Stimulated activated memory B cell treated with anti-CD40 and anti-IgM and Interleukin-4, amounts not matched to agents 10 μg/mL and 1 μg/mL and 100 μg/mL, for 72 hours (primary cell): ENCODE measurements around the gene ZBTB16.

ENCODE experiments used
- ATAC-seq: fragments of 150-1000 bp; cut with Tn5 transposase; 2 replicates; pipeline ENCODE4 v1.10.0; 2021
- H3K27ac Mint-ChIP-seq: one replicate; pipeline ENCODE4 v1.8.0; 2022; ENCODE audit warnings: mild to moderate bottlenecking, mixed read lengths
- H3K27me3 Mint-ChIP-seq: one replicate; pipeline ENCODE4 v1.8.0; 2022; ENCODE audit warnings: mixed read lengths
- H3K36me3 Mint-ChIP-seq: one replicate; pipeline ENCODE4 v1.8.0; 2022; ENCODE audit warnings: mixed read lengths
- H3K4me1 Mint-ChIP-seq: one replicate; pipeline ENCODE4 v1.8.0; 2022; ENCODE audit warnings: mixed read lengths
- H3K4me3 Mint-ChIP-seq: one replicate; pipeline ENCODE4 v1.8.0; 2022; ENCODE audit warnings: mild to moderate bottlenecking, moderate library complexity, mixed read lengths
- H3K9me3 Mint-ChIP-seq: one replicate; pipeline ENCODE4 v1.8.0; 2022; ENCODE audit warnings: mixed read lengths

ZBTB16 gene

DNA sequence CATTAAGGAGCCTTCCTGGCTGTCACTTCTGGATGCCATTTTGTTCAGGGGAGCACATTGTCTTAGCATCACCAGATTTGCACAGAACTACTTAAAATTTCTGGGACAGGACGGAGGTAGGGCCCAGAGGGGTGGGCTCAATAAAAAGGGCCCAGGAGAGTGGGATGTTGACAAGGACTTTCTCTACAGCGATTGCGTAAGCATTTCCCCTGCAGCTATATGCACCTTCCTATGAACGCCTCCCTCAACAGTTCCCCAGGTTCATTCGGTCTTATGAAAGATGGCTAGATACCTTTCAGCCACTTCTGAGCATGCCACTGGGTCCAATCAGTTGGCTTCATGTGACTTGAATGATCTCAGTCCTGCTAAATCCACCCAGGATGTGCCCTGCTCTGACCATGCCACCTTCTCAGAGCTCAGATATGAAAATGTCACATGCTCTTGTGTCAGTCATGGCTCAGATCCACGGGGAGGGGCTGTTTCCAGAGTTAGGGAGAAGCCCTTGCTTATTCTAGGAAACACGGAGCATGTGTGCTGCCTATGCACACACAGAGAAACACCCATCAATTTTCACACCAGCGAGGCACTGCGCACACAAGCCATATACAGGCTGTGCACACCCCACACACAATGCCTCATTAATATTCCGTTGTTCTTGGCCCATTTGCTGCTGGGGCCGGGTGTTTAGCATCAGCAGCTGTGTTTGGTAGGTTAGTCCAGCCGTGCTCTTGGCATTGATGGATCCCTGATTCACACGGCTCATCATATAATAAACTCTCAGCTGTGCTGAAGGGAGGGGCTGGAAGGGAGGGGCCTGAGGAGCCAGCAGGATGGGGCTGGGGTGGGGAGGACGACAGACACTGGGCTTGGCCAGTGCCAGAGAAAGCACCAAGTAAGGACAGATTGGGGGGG is 184.2 kb downstream of the ZBTB16 start:
- no peaks in the 10 kb centered on the region for H3K36me3 Mint-ChIP-seq

GRCh38 chr11:114244726-114245394 is 185.3 kb downstream of the ZBTB16 start:
- ATAC-seq = no peak
- Mint-ChIP-seq H3K4me3 (no peak overlapping the region), H3K27me3 (peaks cover 14% of the 10 kb centered on the region), H3K9me3 (no peaks in the 10 kb centered on the region), H3K36me3 (no peaks in the 10 kb centered on the region), H3K27ac (no peak overlapping the region), H3K4me1 (no peaks in the 10 kb centered on the region)

More for the DNA sequence above, 184.2 kb downstream of the ZBTB16 start:
- H3K27me3 Mint-ChIP-seq = peaks cover 18% of the 10 kb centered on the region
- no peaks in the 10 kb centered on the region for H3K9me3 Mint-ChIP-seq
- no peak overlapping the region for H3K27ac Mint-ChIP-seq
- no peak for ATAC-seq
- H3K4me3 Mint-ChIP-seq = no peak overlapping the region
- no peaks in the 10 kb centered on the region for H3K4me1 Mint-ChIP-seq

GRCh38 chr11:114246321-114247069 is 187.0 kb downstream of the ZBTB16 start:
- H3K36me3 Mint-ChIP-seq = no peaks in the 10 kb centered on the region
- H3K27me3 Mint-ChIP-seq = peaks cover 7% of the 10 kb centered on the region
- H3K9me3 Mint-ChIP-seq = no peaks in the 10 kb centered on the region
- no peaks in the 10 kb centered on the region for H3K4me1 Mint-ChIP-seq
- H3K4me3 Mint-ChIP-seq = no peak overlapping the region
- ATAC-seq = no peak
- no peak overlapping the region for H3K27ac Mint-ChIP-seq

DNA sequence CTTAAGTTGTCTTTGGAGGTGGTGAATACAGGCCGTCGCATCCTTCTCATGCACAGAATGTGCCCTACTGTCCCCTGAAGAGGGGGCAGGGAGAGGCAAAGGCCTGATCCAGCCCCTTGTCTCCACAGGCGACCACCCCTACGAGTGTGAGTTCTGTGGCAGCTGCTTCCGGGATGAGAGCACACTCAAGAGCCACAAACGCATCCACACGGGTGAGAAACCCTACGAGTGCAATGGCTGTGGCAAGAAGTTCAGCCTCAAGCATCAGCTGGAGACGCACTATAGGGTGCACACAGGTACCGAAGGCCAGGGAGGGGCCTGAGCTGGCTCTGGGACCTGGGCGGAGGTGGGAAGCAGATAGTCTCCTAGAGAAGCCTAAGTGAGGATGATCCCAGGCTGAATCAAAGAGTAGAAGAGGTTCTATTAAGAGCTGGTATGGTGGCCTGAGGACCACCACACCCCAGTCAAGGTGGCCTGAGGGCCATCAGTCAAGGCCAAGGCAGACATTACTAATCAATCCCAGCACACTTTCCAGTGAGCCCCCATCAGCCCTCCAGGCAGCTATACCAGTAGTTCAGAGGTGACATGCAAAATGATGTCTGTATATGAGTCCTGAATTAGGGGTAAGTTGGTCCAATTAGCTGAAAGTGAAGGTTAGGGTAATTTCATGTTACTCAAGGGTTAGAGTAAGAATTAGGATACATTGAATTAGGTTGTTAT is 187.7 kb downstream of the ZBTB16 start:
- no peaks in the 10 kb centered on the region for H3K27me3 Mint-ChIP-seq
- ATAC-seq = no peak
- H3K9me3 Mint-ChIP-seq = no peaks in the 10 kb centered on the region
- H3K4me1 Mint-ChIP-seq = no peaks in the 10 kb centered on the region
- no peak overlapping the region for H3K27ac Mint-ChIP-seq
- H3K4me3 Mint-ChIP-seq = no peak overlapping the region
- H3K36me3 Mint-ChIP-seq = no peaks in the 10 kb centered on the region

- Mint-ChIP-seq H3K4me1 (no peaks in the 10 kb centered on the region), H3K4me3 (no peak overlapping the region), H3K27ac (no peak overlapping the region), H3K36me3 (no peaks in the 10 kb centered on the region), H3K27me3 (no peaks in the 10 kb centered on the region), H3K9me3 (no peaks in the 10 kb centered on the region)
- ATAC-seq = no peak
These were observed 190.7 kb downstream of the ZBTB16 start for GRCh38 chr11:114250180-114250579.

- Mint-ChIP-seq H3K9me3 (no peaks in the 10 kb centered on the region), H3K36me3 (no peaks in the 10 kb centered on the region), H3K27me3 (no peaks in the 10 kb centered on the region), H3K4me1 (no peaks in the 10 kb centered on the region), H3K27ac (no peak overlapping the region), H3K4me3 (no peak overlapping the region)
- no peak for ATAC-seq
These were observed 191.7 kb downstream of the ZBTB16 start for GRCh38 chr11:114250993-114251814.

DNA sequence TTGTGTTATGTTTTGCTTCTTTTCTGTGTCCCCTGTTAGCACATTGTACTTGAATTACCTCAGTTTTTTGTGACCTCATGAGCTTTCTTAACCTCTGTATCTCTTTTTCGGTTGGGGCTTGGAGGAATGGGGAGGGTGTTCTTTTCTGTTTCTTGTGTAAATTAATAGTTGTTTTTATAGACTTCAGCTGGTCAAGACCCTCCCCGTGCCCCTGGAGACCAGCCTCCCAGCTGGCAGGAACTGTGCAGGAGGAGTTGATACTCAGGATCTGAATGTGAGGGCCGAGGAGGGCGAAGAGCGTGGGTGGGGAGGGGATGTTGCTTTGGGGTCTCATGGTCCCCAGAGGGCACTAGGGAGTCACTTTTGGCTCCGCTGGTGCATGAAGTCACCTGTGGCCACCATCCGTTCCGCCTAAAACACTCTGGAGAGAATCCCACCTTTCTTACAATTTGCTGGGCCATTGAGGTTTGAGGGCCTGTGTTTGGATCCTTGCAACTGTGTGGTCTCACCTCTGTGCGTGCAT is 192.4 kb downstream of the ZBTB16 start:
- no peaks in the 10 kb centered on the region for H3K27me3 Mint-ChIP-seq
- no peak for ATAC-seq
- no peaks in the 10 kb centered on the region for H3K4me1 Mint-ChIP-seq
- H3K4me3 Mint-ChIP-seq = no peak overlapping the region
- no peak overlapping the region for H3K27ac Mint-ChIP-seq
- H3K36me3 Mint-ChIP-seq = no peaks in the 10 kb centered on the region
- H3K9me3 Mint-ChIP-seq = no peaks in the 10 kb centered on the region

DNA sequence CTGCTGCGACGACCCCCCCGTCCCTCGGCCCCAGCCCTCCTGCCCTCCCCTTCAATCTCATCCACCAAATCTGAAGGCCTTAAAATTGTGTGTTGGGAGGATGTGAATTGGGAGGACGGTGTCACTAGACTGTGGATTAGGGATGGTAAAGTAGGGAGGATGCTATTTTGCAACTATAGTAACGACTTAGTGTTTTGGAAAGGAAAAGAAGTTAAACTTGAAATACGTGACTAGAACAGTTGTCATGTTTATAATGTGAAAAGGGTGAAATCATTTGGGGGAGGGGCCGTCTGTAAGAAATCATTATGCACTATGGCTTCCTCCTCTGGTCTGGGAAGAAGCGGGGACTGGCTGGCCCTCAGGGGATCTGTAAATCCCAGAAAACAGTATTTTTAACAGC is 193.3 kb downstream of the ZBTB16 start:
- H3K27ac Mint-ChIP-seq = no peak overlapping the region
- no peaks in the 10 kb centered on the region for H3K4me1 Mint-ChIP-seq
- no peaks in the 10 kb centered on the region for H3K9me3 Mint-ChIP-seq
- ATAC-seq = no peak
- no peaks in the 10 kb centered on the region for H3K36me3 Mint-ChIP-seq
- no peaks in the 10 kb centered on the region for H3K27me3 Mint-ChIP-seq
- H3K4me3 Mint-ChIP-seq = no peak overlapping the region

- Mint-ChIP-seq H3K27ac (no peak overlapping the region), H3K36me3 (no peaks in the 10 kb centered on the region), H3K9me3 (no peaks in the 10 kb centered on the region), H3K4me1 (peaks cover 5% of the 10 kb centered on the region), H3K4me3 (no peak overlapping the region), H3K27me3 (no peaks in the 10 kb centered on the region)
- no peak for ATAC-seq
These were observed 194.3 kb downstream of the ZBTB16 start for GRCh38 chr11:114253771-114254170.

DNA sequence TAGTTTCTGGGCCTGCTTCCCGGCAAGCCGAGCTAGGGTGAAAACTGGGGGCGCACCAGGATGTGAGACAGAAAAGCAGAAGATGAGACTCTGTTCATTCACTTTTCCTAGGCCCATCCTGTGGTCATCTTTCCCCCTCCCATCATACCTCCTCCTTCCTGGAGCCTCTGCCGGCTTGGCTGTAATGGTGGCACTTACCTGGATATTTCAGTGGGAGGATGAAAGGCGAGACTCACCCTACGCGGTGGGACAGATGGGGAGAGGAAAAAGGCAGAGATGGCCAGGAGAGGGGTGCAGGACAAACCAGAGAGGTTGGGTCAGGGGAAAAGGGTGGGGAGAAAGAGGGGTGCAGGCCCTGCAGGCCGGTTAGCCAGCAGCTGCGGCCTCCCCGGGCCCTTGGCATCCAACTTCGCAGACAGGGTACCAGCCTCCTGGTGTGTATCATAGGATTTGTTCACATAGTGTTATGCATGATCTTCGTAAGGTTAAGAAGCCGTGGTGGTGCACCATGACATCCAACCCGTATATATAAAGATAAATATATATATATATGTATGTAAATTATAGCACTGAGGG is 195.1 kb downstream of the ZBTB16 start:
- no peak overlapping the region for H3K4me3 Mint-ChIP-seq
- peaks cover 12% of the 10 kb centered on the region for H3K4me1 Mint-ChIP-seq
- H3K36me3 Mint-ChIP-seq = no peaks in the 10 kb centered on the region
- H3K27ac Mint-ChIP-seq = no peak overlapping the region
- H3K9me3 Mint-ChIP-seq = no peaks in the 10 kb centered on the region
- no peaks in the 10 kb centered on the region for H3K27me3 Mint-ChIP-seq
- no peak for ATAC-seq

DNA sequence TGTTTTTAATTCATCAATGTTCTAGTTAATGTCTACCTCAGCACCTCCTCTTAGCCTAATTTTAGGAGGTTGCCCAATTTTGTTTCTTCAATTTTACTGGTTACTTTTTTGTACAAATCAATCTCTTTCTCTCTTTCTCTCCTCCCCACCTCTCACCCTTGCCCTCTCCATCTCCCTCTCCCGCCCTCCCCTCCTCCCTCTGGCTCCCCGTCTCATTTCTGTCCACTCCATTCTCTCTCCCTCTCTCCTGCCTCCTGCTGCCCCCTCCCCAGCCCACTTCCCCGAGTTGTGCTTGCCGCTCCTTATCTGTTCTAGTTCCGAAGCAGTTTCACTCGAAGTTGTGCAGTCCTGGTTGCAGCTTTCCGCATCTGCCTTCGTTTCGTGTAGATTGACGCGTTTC is 195.8 kb downstream of the ZBTB16 start:
- no peak overlapping the region for H3K27ac Mint-ChIP-seq

DNA sequence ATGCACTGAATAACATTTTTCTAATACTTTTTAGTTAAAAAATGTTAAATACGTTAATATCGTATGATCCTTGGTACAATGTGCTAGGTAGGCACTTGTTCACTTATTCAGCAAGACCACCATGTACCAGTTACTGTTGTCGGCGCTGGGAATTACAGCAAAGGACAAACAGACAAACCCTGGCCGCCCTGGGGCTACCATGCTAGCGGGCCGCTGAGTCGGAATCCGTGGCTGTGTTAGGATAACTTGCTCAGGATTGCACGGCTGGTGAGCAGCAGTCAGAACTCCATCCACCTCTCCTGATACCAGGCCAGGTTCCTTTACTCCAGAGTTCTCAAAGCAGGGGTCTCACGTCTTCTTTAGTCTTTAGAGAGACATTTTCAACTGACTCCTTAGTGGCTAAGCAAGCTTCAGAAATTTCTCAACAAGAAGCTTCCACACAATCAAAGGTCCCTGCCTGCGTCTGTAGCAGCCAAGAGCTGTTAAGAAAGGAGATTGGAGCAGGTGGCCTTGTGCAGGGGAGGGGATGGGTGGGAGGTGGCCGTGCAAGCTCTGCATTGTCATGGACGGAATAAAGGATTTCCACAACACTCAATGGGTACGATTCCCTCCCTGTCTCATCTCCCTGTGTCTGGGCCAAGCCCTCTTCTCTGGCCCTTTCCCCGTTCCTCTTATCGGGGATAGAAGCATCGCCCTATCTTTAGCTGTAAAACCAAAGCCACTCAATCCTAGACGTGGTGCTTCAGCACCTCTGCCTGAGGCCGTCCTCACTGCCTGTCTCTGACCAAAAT is 196.9 kb downstream of the ZBTB16 start:
- no peaks in the 10 kb centered on the region for H3K27me3 Mint-ChIP-seq
- H3K27ac Mint-ChIP-seq = no peak overlapping the region
- no peaks in the 10 kb centered on the region for H3K36me3 Mint-ChIP-seq
- no peak overlapping the region for H3K4me3 Mint-ChIP-seq
- peaks cover 26% of the 10 kb centered on the region for H3K4me1 Mint-ChIP-seq
- no peaks in the 10 kb centered on the region for H3K9me3 Mint-ChIP-seq
- ATAC-seq = no peak

More for the DNA sequence above, 195.8 kb downstream of the ZBTB16 start:
- ATAC-seq = no peak
- no peaks in the 10 kb centered on the region for H3K36me3 Mint-ChIP-seq
- no peaks in the 10 kb centered on the region for H3K27me3 Mint-ChIP-seq
- H3K4me1 Mint-ChIP-seq = peaks cover 18% of the 10 kb centered on the region
- H3K4me3 Mint-ChIP-seq = no peak overlapping the region
- no peaks in the 10 kb centered on the region for H3K9me3 Mint-ChIP-seq

DNA sequence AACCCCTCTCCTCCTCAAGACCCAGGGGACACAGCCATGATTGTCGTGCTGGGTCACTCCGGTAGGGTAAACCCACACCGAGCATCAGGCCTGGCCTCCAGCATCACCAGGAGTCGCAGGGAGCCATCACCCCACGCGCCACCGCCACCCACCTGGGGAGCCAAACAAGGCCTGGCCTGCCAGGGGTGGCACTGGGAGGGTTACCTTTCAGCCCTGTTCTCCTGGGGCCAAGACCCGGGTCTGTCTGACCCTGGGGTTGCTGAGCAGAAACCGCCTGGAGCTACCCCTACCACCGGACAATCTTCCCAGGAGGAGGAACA is 197.4 kb downstream of the ZBTB16 start:
- ATAC-seq = no peak
- Mint-ChIP-seq H3K4me3 (no peak overlapping the region), H3K27ac (no peak overlapping the region), H3K36me3 (no peaks in the 10 kb centered on the region), H3K4me1 (peaks cover 26% of the 10 kb centered on the region), H3K27me3 (no peaks in the 10 kb centered on the region), H3K9me3 (no peaks in the 10 kb centered on the region)
